K562 (cell line): ENCODE data around the gene HECW1. TPM values are rescaled to one million over a fixed set of nuclear protein-coding genes. Genes with fewer than 3 reads are reported as not detected.

Experiments used
- EWSR1 ChIP-seq: fragments of 450-650 bp; IDR thresholded peaks from 2 replicates; pipeline ENCODE4 v1.6.1; 2018; ENCODE audit warnings: borderline replicate concordance, mild to moderate bottlenecking, low read depth, moderate library complexity; ENCODE audit not compliant: partially characterized antibody
- HBP1 ChIP-seq: fragments of 450-650 bp; formaldehyde crosslinking; IDR thresholded peaks from 2 replicates; pipeline ENCODE4 v1.4.0; 2022; ENCODE audit warnings: missing genetic modification characterization
- POU5F1 ChIP-seq: fragments of 150-350 bp; IDR thresholded peaks from 2 replicates; pipeline ENCODE4 v1.6.1; 2014; ENCODE audit warnings: borderline replicate concordance, low read length, low read depth, mild to moderate bottlenecking; ENCODE audit not compliant: partially characterized antibody
- RREB1 ChIP-seq: fragments of 250-450 bp; sonication (Bioruptor Pico); IDR thresholded peaks from 2 replicates; pipeline ENCODE4 v1.4.0; 2020
- SMAD2 ChIP-seq: fragments of 150-350 bp; IDR thresholded peaks from 2 replicates; pipeline ENCODE4 v1.6.1; 2014; ENCODE audit warnings: low read depth, mild to moderate bottlenecking, low read length
- STAT5A ChIP-seq: IDR thresholded peaks from 2 replicates; pipeline ENCODE4 v1.6.1; 2012; ENCODE audit warnings: low read length, inconsistent platforms, borderline replicate concordance
- ZNF316 ChIP-seq: fragments of 450-650 bp; IDR thresholded peaks from 2 replicates; pipeline ENCODE4 v1.6.1; 2016
- ZNF740 ChIP-seq, 3 experiments: fragments of 200-800 bp in 1 of 3; sonication (Bioruptor generic) in 1 of 3; sonication (generic) in 1 of 3; formaldehyde crosslinking in 1 of 3; IDR thresholded peaks; 2 replicates each; pipeline versions ENCODE4 v1.6.1 to v1.8.0; 2016 to 2022; ENCODE audit warnings: mild to moderate bottlenecking in 2 of 3, missing compliant biosample characterization in 2 of 3, missing genetic modification characterization in 2 of 3, missing genetic modification reagents in 1 of 3
- polyA plus RNA-seq, 8 experiments: library from polyadenylated mRNA; depleted of rRNA in 4 of 8; stranded (reverse) in 5 of 8; unstranded in 3 of 8; fragments of >200 nt; fragmentation: Nextera tagmentation in 2 of 8; fragmentation: Illumina TruSeq in 1 of 8; extraction: Ambion mirVana in 2 of 8; extraction: Trizol in 1 of 8; gene quantifications; 2 replicates each; pipeline versions ENCODE4 v1.2.1 to v1.2.3, GENCODE V29; 2011 to 2014; ENCODE audit warnings: inconsistent platforms in 1 of 8, missing spikeins in 1 of 8
- total RNA-seq, 7 experiments: library from RNA; depleted of rRNA in 6 of 7; stranded (reverse); fragments of >200 nt in 6 of 7; fragmentation: Illumina TruSeq in 2 of 7; extraction: Trizol in 2 of 7; gene quantifications; 2 replicates each; pipeline versions ENCODE4 v1.2.1 to v1.2.3, GENCODE V29; 2011 to 2021; ENCODE audit warnings: low replicate concordance in 1 of 7

The HECW1 gene
- total and polyA plus RNA-seq, 9 of the 15 experiments (the other 6 are each of a cell fraction or from before 2014, with no cell fraction given) = 0.07 to 0.31 (median 0.13) TPM; not detected in 4

- no peak for TF ChIP-seq EWSR1
- no peak for TF ChIP-seq POU5F1
- TF ChIP-seq STAT5A = no peak
- TF ChIP-seq SMAD2 = no peak
- TF ChIP-seq ZNF740 (CRISPR knock-in tag; IDR thresholded peaks at IDR 0.05) = no peak
- no peak for TF ChIP-seq ZNF740 (tag; IDR thresholded peaks at IDR 0.05)
- no peak for TF ChIP-seq RREB1
- no peak for TF ChIP-seq ZNF316
- TF ChIP-seq HBP1 (CRISPR knock-in tag) = no peak
- TF ChIP-seq, all 486 proteins: peak for 0
These were observed 286.4 kb downstream of the HECW1 start (continued) for GRCh38 chr7:43398831-43399230.
